Mesenchymal stem cell (in vitro differentiated cells and primary cell): ENCODE data around the gene MSI2.

ENCODE experiments used
- DNase-seq: peaks from one replicate; pipeline ENCODE4 v3.0.0-alpha.2; 2013
- H2AFZ ChIP-seq: one replicate; pipeline ENCODE4 v1.6.1; 2013; ENCODE audit warnings: low read depth, mild to moderate bottlenecking, control low read depth, inconsistent platforms, low read length, moderate library complexity
- H2AK5ac ChIP-seq: 2 replicates; pipeline ENCODE4 v1.6.1; 2013; ENCODE audit warnings: low read length, moderate library complexity, mild to moderate bottlenecking, inconsistent platforms; ENCODE audit not compliant: severe bottlenecking
- H2BK120ac ChIP-seq: one replicate; pipeline ENCODE4 v1.6.1; 2013; ENCODE audit warnings: low read depth, mild to moderate bottlenecking, inconsistent platforms, low read length, moderate library complexity
- H2BK12ac ChIP-seq, 2 experiments: one replicate each; pipeline ENCODE4 v1.6.1; 2013; ENCODE audit warnings: inconsistent platforms in 2 of 2, low read length in 2 of 2, mild to moderate bottlenecking in 2 of 2, moderate library complexity in 2 of 2, control low read depth in 1 of 2
- H2BK15ac ChIP-seq: one replicate; pipeline ENCODE4 v1.6.1; 2013; ENCODE audit warnings: mild to moderate bottlenecking, low read depth, inconsistent platforms; ENCODE audit not compliant: poor library complexity, severe bottlenecking
- H2BK5ac ChIP-seq: 2 replicates; pipeline ENCODE4 v1.6.1; 2013; ENCODE audit warnings: low read depth, mild to moderate bottlenecking, low read length, control low read depth, inconsistent platforms; ENCODE audit not compliant: poor library complexity, severe bottlenecking
- H3K14ac ChIP-seq, 2 experiments: one replicate each; pipeline ENCODE4 v1.6.1; 2013; ENCODE audit warnings: inconsistent platforms in 2 of 2, low read length in 2 of 2, control low read depth in 1 of 2, mild to moderate bottlenecking in 1 of 2, moderate library complexity in 1 of 2
- H3K18ac ChIP-seq, 2 experiments: one replicate each; pipeline ENCODE4 v1.6.1; 2013; ENCODE audit warnings: inconsistent platforms in 2 of 2, low read length in 2 of 2, control low read depth in 1 of 2, low read depth in 1 of 2, mild to moderate bottlenecking in 1 of 2
- H3K23ac ChIP-seq, 2 experiments: one replicate each; pipeline ENCODE4 v1.6.1; 2013; ENCODE audit warnings: inconsistent platforms in 2 of 2, low read length in 2 of 2, mild to moderate bottlenecking in 2 of 2, moderate library complexity in 2 of 2, control low read depth in 1 of 2
- H3K27ac ChIP-seq: 2 replicates; pipeline ENCODE4 v1.5.1; 2013; ENCODE audit warnings: mild to moderate bottlenecking, moderate library complexity, low read length, control low read depth, inconsistent platforms; ENCODE audit not compliant: poor library complexity, severe bottlenecking
- H3K27me3 ChIP-seq, 2 experiments: 2 replicates each; pipeline versions ENCODE4 v1.6.1 to v1.7.0; 2013; ENCODE audit warnings: low read length in 2 of 2, mild to moderate bottlenecking in 2 of 2, moderate library complexity in 2 of 2, control low read depth in 1 of 2, inconsistent platforms in 1 of 2; ENCODE audit not compliant: control insufficient read depth in 1 of 2, insufficient read depth in 1 of 2
- H3K36me3 ChIP-seq, 2 experiments: 2 replicates each; pipeline versions ENCODE4 v1.6.1 to v1.7.0; 2013; ENCODE audit warnings: low read length in 2 of 2, control low read depth in 1 of 2, inconsistent platforms in 1 of 2, low read depth in 1 of 2, mild to moderate bottlenecking in 1 of 2; ENCODE audit not compliant: insufficient read depth in 2 of 2, control insufficient read depth in 1 of 2
- H3K4ac ChIP-seq, 2 experiments: one replicate each; pipeline ENCODE4 v1.6.1; 2013; ENCODE audit warnings: inconsistent platforms in 2 of 2, low read length in 2 of 2, mild to moderate bottlenecking in 2 of 2, moderate library complexity in 2 of 2, control low read depth in 1 of 2, low read depth in 1 of 2
- H3K4me1 ChIP-seq: 2 replicates; pipeline ENCODE4 v1.6.1; 2013; ENCODE audit warnings: low read depth, low read length, control low read depth; ENCODE audit not compliant: control insufficient read depth, insufficient read depth
- H3K4me2 ChIP-seq: 2 replicates; pipeline ENCODE4 v1.6.1; 2013; ENCODE audit warnings: low read length, mild to moderate bottlenecking, inconsistent platforms; ENCODE audit not compliant: poor library complexity, severe bottlenecking
- H3K4me3 ChIP-seq, 2 experiments: 2 replicates each; pipeline versions ENCODE4 v1.5.1 to v1.7.0; 2013; ENCODE audit warnings: low read length in 2 of 2, mild to moderate bottlenecking in 2 of 2, control low read depth in 1 of 2, low read depth in 1 of 2; ENCODE audit not compliant: insufficient read depth in 1 of 2
- H3K79me1 ChIP-seq: replicated peaks from 2 replicates; pipeline ENCODE4 v1.6.1; 2013; ENCODE audit warnings: mild to moderate bottlenecking, control low read depth, low read length, inconsistent platforms; ENCODE audit not compliant: poor library complexity, severe bottlenecking
- H3K9ac ChIP-seq: 2 replicates; pipeline ENCODE4 v1.7.0; 2013; ENCODE audit warnings: mild to moderate bottlenecking, low read length, moderate library complexity
- H3K9me3 ChIP-seq: 2 replicates; pipeline ENCODE4 v1.7.0; 2013; ENCODE audit warnings: mild to moderate bottlenecking, low read length; ENCODE audit not compliant: control insufficient read depth
- H4K8ac ChIP-seq: one replicate; pipeline ENCODE4 v1.6.1; 2013; ENCODE audit warnings: inconsistent platforms, mild to moderate bottlenecking, low read length, moderate library complexity
- H4K91ac ChIP-seq: one replicate; pipeline ENCODE4 v1.6.1; 2013; ENCODE audit warnings: mild to moderate bottlenecking, low read length, inconsistent platforms
- WGBS: methylation state at CpG from one replicate; pipeline ENCODE4 v1.1.7; 2013; ENCODE audit warnings: mixed read lengths; 5-methylcytosine and 5-hydroxymethylcytosine counted together

MSI2 gene

GRCh38 chr17:57650548-57650947 is 394.2 kb downstream of the MSI2 start:
- no peaks in the 10 kb centered on the region for H3K27me3 ChIP-seq
- peaks cover 0 to 23% of the 10 kb centered on the region in 2 experiments for H3K36me3 ChIP-seq
- H2AK5ac ChIP-seq: no peak overlapping the region
- H2BK12ac ChIP-seq: no peak overlapping the region
- H2BK15ac ChIP-seq: no peak overlapping the region
- H3K4me3 ChIP-seq: no peak overlapping the region
- no peaks in the 10 kb centered on the region for H3K9me3 ChIP-seq
- H3K27ac ChIP-seq: peak overlapping the region; percentile 24
- H3K18ac ChIP-seq: no peak overlapping the region
- no peak overlapping the region for H2BK120ac ChIP-seq
- no peak overlapping the region for H4K8ac ChIP-seq
- 72% methylated on average over 3 of the region's 4 CpGs for WGBS
- H2BK5ac ChIP-seq: no peak overlapping the region
- H4K91ac ChIP-seq: no peak overlapping the region
- no peak overlapping the region for H3K23ac ChIP-seq
- H3K4me2 ChIP-seq: no peak overlapping the region
- no peak overlapping the region for H3K9ac ChIP-seq
- DNase-seq: no peak
- H2AFZ ChIP-seq: no peak overlapping the region
- H3K79me1 ChIP-seq: peaks cover 2% of the 10 kb centered on the region
- H3K14ac ChIP-seq: no peak overlapping the region
- H3K4me1 ChIP-seq: peaks cover 14% of the 10 kb centered on the region
- H3K4ac ChIP-seq: no peak overlapping the region

DNA sequence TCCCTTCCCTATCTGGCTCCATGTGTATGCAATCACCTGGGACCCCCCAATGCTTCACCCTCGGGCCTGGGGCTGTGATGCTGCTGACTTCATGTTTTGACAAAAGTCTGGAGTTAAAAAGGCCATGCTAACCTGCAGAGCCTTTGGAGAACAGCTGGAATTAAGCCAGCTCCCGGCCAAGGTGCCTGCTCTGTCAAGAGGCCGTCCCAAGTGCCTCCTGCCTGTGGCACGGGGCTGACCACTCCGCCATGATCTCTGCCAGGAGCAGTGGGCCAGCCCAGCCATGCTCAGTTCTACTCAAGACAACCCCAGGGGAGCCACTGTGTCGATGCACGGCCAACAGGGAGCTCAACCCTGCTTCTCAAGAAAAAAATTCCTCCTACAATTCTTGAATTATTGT is 395.1 kb downstream of the MSI2 start:
- WGBS: 99% methylated on average over 7 of the region's 7 CpGs
- no peak overlapping the region for H3K27ac ChIP-seq
- H3K79me1 ChIP-seq: peaks cover 2% of the 10 kb centered on the region
- peaks cover 0 to 23% of the 10 kb centered on the region in 2 experiments for H3K36me3 ChIP-seq
- H3K9ac ChIP-seq: no peak overlapping the region
- no peaks in the 10 kb centered on the region for H3K27me3 ChIP-seq
- no peak overlapping the region for H2AK5ac ChIP-seq
- no peak overlapping the region for H3K4me2 ChIP-seq
- H2BK5ac ChIP-seq: no peak overlapping the region
- H4K8ac ChIP-seq: no peak overlapping the region
- H4K91ac ChIP-seq: no peak overlapping the region
- no peak for DNase-seq
- H3K4ac ChIP-seq: no peak overlapping the region
- peaks cover 14% of the 10 kb centered on the region for H3K4me1 ChIP-seq
- no peaks in the 10 kb centered on the region for H3K9me3 ChIP-seq
- no peak overlapping the region for H2BK120ac ChIP-seq
- no peak overlapping the region for H3K4me3 ChIP-seq
- H2AFZ ChIP-seq: no peak overlapping the region
- H3K23ac ChIP-seq: no peak overlapping the region
- H3K18ac ChIP-seq: no peak overlapping the region
- H2BK12ac ChIP-seq: no peak overlapping the region
- H3K14ac ChIP-seq: no peak overlapping the region
- H2BK15ac ChIP-seq: no peak overlapping the region

DNA sequence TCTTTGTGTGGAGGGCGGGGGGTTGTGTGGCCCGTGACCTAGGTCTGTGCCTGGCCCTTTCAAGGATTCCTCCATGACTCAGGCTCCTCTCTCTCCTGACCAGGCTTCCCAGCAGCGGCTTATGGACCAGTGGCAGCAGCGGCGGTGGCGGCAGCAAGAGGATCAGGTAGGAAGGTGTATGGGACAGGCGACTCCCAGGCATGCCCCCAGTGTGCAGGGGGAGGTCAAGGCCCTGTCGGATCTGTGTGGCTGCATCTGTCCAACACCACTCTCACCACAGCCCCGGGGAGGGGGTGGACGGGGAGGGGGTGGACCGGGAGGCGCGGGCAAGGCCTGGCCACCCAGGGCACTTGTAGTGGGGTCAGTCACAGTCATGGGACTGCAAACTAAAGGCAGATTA is 395.7 kb downstream of the MSI2 start:
- Histone ChIP-seq H3K14ac (no peak overlapping the region), H2BK12ac (no peak overlapping the region), H2BK15ac (no peak overlapping the region), H3K27ac (no peak overlapping the region), H3K18ac (no peak overlapping the region), H2AFZ (no peak overlapping the region), H3K4ac (no peak overlapping the region), H3K4me1 (peaks cover 14% of the 10 kb centered on the region), H3K4me3 (no peak overlapping the region), H2BK120ac (no peak overlapping the region), H3K27me3 (no peaks in the 10 kb centered on the region), H3K36me3 (peaks cover 0 to 26% of the 10 kb centered on the region in 2 experiments), H3K9ac (no peak overlapping the region), H3K4me2 (no peak overlapping the region), H3K79me1 (peaks cover 2% of the 10 kb centered on the region), H4K8ac (no peak overlapping the region), H2BK5ac (no peak overlapping the region), H4K91ac (no peak overlapping the region), H3K9me3 (no peaks in the 10 kb centered on the region), H2AK5ac (no peak overlapping the region), H3K23ac (no peak overlapping the region)
- over 99% methylated on average over 12 of the region's 13 CpGs for WGBS
- DNase-seq: no peak

- no peak overlapping the region for H3K4me2 ChIP-seq
- no peak overlapping the region for H3K9ac ChIP-seq
- no peak overlapping the region for H2AK5ac ChIP-seq
- no peak overlapping the region for H3K4me3 ChIP-seq
- no peaks in the 10 kb centered on the region for H3K27me3 ChIP-seq
- H2BK15ac ChIP-seq: no peak overlapping the region
- H3K18ac ChIP-seq: no peak overlapping the region
- peaks cover 2% of the 10 kb centered on the region for H3K79me1 ChIP-seq
- no peak overlapping the region for H2BK5ac ChIP-seq
- DNase-seq: no peak
- H3K27ac ChIP-seq: no peak overlapping the region
- peaks cover 0 to 26% of the 10 kb centered on the region in 2 experiments for H3K36me3 ChIP-seq
- H4K8ac ChIP-seq: no peak overlapping the region
- no peak overlapping the region for H3K23ac ChIP-seq
- no peak overlapping the region for H2AFZ ChIP-seq
- H3K9me3 ChIP-seq: no peaks in the 10 kb centered on the region
- H3K4me1 ChIP-seq: peaks cover 14% of the 10 kb centered on the region
- H4K91ac ChIP-seq: no peak overlapping the region
- H2BK12ac ChIP-seq: no peak overlapping the region
- no peak overlapping the region for H3K14ac ChIP-seq
- no peak overlapping the region for H3K4ac ChIP-seq
- H2BK120ac ChIP-seq: no peak overlapping the region
- WGBS: 100% methylated on average over 4 of the region's 4 CpGs
Observed at GRCh38 chr17:57652811-57653210, 396.5 kb downstream of the MSI2 start.
